H54 (cell line): ENCODE results near the gene AEBP1.
A peak's percentile ranks its signal among the peaks of the same experiment; 100 is the strongest.

Experiments used
- DNase-seq: peaks from one replicate; pipeline ENCODE4 v3.0.0; 2011; ENCODE audit warnings: low spot score, mixed read lengths; ENCODE audit not compliant: insufficient read length
- FAIRE-seq: peaks from 3 replicates; lab custom pipeline; 2011; peaks lifted over from hg19 to GRCh38; lab: Jason Lieb, UNC
- POLR2A ChIP-seq: IDR thresholded peaks from 2 replicates; pipeline ENCODE4 v1.6.1; 2011; ENCODE audit warnings: low read depth, mild to moderate bottlenecking, low read length

AEBP1 gene

GRCh38 chr7:44063547-44063893 is 40.6 kb upstream of the AEBP1 start:
- TF ChIP-seq POLR2A, result no peak
- FAIRE-seq, result no peak
- DNase-seq, result no peak

- DNase-seq, result no peak
- no peak for FAIRE-seq
- TF ChIP-seq POLR2A, result no peak
These were observed 40.1 kb upstream of the AEBP1 start for GRCh38 chr7:44063894-44064651.

GRCh38 chr7:44064791-44065430 is 39.2 kb upstream of the AEBP1 start:
- DNase-seq, result no peak
- no peak for TF ChIP-seq POLR2A
- no peak for FAIRE-seq

GRCh38 chr7:44065431-44066110 is 38.6 kb upstream of the AEBP1 start, which contains the start of gene PGAM2:
Gene PGAM2, minus strand, starts transcription at chr7:44065567. Its CDS starts 38 bp downstream, at chr7:44065529.
- no peak for FAIRE-seq
- TF ChIP-seq POLR2A, result peak; percentile 15; the same call in 1 of the 2 replicates
- DNase-seq, result no peak

- DNase-seq (no peak), FAIRE-seq (no peak)
- no peak for TF ChIP-seq POLR2A
These were observed 38.1 kb upstream of the AEBP1 start for GRCh38 chr7:44066111-44066460.

- DNase-seq (no peak), FAIRE-seq (no peak)
- TF ChIP-seq POLR2A, result no peak
These were observed 37.6 kb upstream of the AEBP1 start for GRCh38 chr7:44066494-44067063.

- FAIRE-seq (no peak), DNase-seq (no peak)
- 0 out of 2 replicates have a peak, but pooled peaks have one; percentile 11 for TF ChIP-seq POLR2A
These were observed 36.8 kb upstream of the AEBP1 start for GRCh38 chr7:44067064-44067951.

GRCh38 chr7:44068054-44068453 is 36.1 kb upstream of the AEBP1 start:
- FAIRE-seq (no peak), DNase-seq (no peak)
- peak; percentile 45 for TF ChIP-seq POLR2A

- FAIRE-seq (no peak), DNase-seq (no peak)
- no peak for TF ChIP-seq POLR2A
These were observed 32.3 kb upstream of the AEBP1 start for GRCh38 chr7:44071726-44072363.

- no peak for TF ChIP-seq POLR2A
- FAIRE-seq (no peak), DNase-seq (peak; percentile 97)
These were observed 31.5 kb upstream of the AEBP1 start for GRCh38 chr7:44072364-44073231.

- peak; percentile 12; the same call in 1 of the 2 replicates for TF ChIP-seq POLR2A
- FAIRE-seq (no peak), DNase-seq (peak; percentile 93)
These were observed 30.3 kb upstream of the AEBP1 start for GRCh38 chr7:44073664-44074348.

- DNase-seq (no peak), FAIRE-seq (no peak)
- no peak for TF ChIP-seq POLR2A
These were observed 29.8 kb upstream of the AEBP1 start for GRCh38 chr7:44074349-44074695.
